ENCODE measurements around the gene NIP7.

- TF ChIP-seq CTCF (IDR thresholded peaks at IDR 0.05 in 4 of 5, conservative IDR thresholded peaks at IDR 0.05 in 1 of 5) (no peak), POLR2A (IDR thresholded peaks at IDR 0.05) (no peak)
Observed at GRCh38 chr16:69324585-69325253, 14.9 kb upstream of the NIP7 start.

Data from gastrocnemius medialis (tissue), 4 donors.